ENCODE results near the gene ZNF487. TPM values are rescaled to one million over a fixed set of nuclear protein-coding genes. Genes with fewer than 3 reads are reported as not detected.
A peak's percentile ranks its signal among the peaks of the same experiment; 100 is the strongest.

Gene ZNF487
- total RNA-seq, 2 experiments from 2014 or later, result 3.5 to 6.5 TPM

DNA sequence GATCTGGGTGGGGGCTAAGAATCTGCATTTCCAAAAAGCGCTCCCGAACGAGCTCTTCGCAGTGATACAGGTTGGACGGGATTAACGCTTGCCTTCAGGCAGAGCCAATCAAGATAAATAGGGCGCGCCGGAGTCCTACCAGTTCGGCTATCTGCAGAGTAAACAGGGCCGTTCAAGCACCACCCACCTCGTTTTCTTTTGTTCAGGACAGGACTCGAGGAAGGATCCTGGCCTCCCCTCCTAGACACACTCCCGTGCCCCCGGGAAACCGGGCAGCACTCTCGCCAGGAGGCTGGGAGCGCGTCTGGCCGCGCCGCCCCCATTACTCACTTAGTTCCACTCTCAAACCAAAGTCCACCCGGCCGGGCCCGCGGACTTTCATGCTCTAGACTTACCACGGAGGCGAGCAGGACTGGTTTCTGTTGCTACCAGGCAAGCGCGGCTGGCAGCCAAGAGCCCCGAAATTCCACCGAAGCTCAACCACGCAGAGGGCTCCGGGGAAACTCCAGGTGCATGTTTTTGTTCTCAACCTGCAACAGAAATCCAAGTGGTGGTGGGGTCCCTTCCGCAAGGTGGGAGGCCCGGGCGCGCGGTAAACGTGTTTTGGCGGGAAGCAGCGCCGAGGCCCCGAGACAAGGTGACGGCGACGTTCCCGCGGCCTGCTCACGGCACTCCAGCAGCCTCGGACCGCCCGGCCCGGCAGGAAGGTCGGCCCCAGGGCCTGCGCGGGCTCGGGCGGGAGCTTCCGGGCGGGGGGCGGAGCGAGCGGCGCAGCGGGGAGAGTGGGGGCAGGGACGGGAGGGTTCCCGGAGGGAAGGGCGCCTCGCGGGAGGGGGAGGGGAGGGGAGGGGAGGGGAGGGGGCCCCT is 40.6 kb upstream of the ZNF487 start:
- Histone ChIP-seq H3K4me1 (ENCODE audit: insufficient read depth, low read length, poor library complexity, severe bottlenecking) (peaks cover 55% of the 10 kb centered on the region), H3K4me2 (ENCODE audit: low read length) (peak overlapping the region; percentile 96)

DNA sequence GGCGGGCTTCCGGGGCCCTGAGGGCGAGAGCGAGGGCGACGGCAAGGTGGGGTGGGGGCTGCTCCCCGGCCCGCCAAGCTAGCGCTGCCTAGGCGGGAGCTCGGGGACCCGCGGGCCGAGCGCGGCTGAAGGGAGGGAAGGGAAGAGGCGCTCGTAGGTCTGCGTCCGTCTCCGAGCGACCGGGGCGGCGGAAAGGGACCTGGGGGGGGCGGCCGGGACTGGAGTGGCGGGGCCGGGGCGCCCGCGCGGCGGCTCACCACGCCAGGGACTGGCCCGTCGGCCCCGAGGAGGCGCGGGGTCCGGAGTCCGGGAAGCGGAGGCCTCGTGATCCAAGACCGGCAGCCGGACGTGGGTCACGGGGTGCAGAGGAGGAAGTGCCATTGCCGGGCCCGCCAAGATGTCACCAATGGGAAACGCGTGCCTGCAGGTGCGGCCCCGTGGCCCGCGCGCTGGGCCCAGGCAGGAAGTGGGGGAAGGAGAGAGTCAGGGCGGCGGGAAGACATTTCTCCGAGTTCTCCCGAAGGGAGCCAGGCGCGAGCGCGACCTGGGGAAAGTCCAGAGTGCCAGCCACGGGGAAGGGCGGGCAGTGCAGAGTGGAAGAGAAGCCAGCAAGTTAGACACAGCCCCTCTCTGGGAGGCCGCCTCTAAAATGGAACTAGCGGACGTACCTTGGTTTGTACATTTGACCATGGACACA is 39.8 kb upstream of the ZNF487 start:
- Histone ChIP-seq H3K4me2 (ENCODE audit: low read length) (peak overlapping the region; percentile 91), H2AFZ (ENCODE audit: low read length) (no peak overlapping the region), H3K79me2 (ENCODE audit: insufficient read depth, low read depth, low read length) (peaks cover 98% of the 10 kb centered on the region), H3K4me1 (ENCODE audit: insufficient read depth, low read length, poor library complexity, severe bottlenecking) (peaks cover 63% of the 10 kb centered on the region), H3K9me3 (ENCODE audit: low read length) (no peaks in the 10 kb centered on the region), H3K36me3 (ENCODE audit: insufficient read depth, low read length) (peaks cover 90% of the 10 kb centered on the region), H3K9me2 (ENCODE audit: insufficient read depth, low read length) (no peaks in the 10 kb centered on the region), H3K4me3 (ENCODE audit: low read depth, low read length, poor library complexity, severe bottlenecking) (peak overlapping the region; percentile 92), H3K27ac (ENCODE audit: low read depth, low read length, poor library complexity, severe bottlenecking) (peak overlapping the region; percentile 82), H4K20me1 (ENCODE audit: insufficient read depth, low read length) (peaks cover 66% of the 10 kb centered on the region)
- ChIA-PET CTCF (ENCODE audit: unreplicated experiment) (no interaction called here), POLR2A (interaction anchor here (0.7 to 1.6 kb wide), 9 partner anchors 9 to 837 kb away, joined by 3 to 10 read pairs (median 5); no protein-coding TSS in a partner anchor)
- peak; percentile 94 for DNase-seq (ENCODE audit: low spot score)
- intact Hi-C loops (cut with micrococcal nuclease; ENCODE audit: unreplicated experiment), result loop anchor here (1.0 to 2.0 kb wide), 3 partner anchors 10 to 258 kb away; partner anchors contain the start of gene CSGALNACT2
- no peak for TF ChIP-seq CTCF (conservative IDR thresholded peaks at IDR 0.05; ENCODE audit: low read length)
- no peak for TF ChIP-seq EZH2phosphoT487 (IDR thresholded peaks at IDR 0.05; ENCODE audit: borderline replicate concordance, low read depth, low read length)
- BruUV-seq (replicated peaks), result no TSS peak

More for the DNA sequence above, 40.6 kb upstream of the ZNF487 start:
- H4K20me1 ChIP-seq (ENCODE audit: insufficient read depth, low read length), result peaks cover 58% of the 10 kb centered on the region
- peaks cover 98% of the 10 kb centered on the region for H3K79me2 ChIP-seq (ENCODE audit: insufficient read depth, low read depth, low read length)
- DNase-seq (ENCODE audit: low spot score), result peak; percentile 83
- peak overlapping the region; percentile 82 for H3K27ac ChIP-seq (ENCODE audit: low read depth, low read length, poor library complexity, severe bottlenecking)
- H3K36me3 ChIP-seq (ENCODE audit: insufficient read depth, low read length), result peaks cover 90% of the 10 kb centered on the region
- H3K9me3 ChIP-seq (ENCODE audit: low read length), result no peaks in the 10 kb centered on the region
- TF ChIP-seq CTCF (conservative IDR thresholded peaks at IDR 0.05; ENCODE audit: low read length) (no peak), EZH2phosphoT487 (IDR thresholded peaks at IDR 0.05; ENCODE audit: borderline replicate concordance, low read depth, low read length) (no peak)
- ChIA-PET CTCF (ENCODE audit: unreplicated experiment) (no interaction called here), POLR2A (interaction anchor here (0.6 to 2.3 kb wide), 10 partner anchors 10 to 836 kb away, joined by 3 to 10 read pairs (median 6); no protein-coding TSS in a partner anchor)
- no peak overlapping the region for H2AFZ ChIP-seq (ENCODE audit: low read length)
- H3K9me2 ChIP-seq (ENCODE audit: insufficient read depth, low read length), result no peaks in the 10 kb centered on the region
- peak overlapping the region; percentile 92 for H3K4me3 ChIP-seq (ENCODE audit: low read depth, low read length, poor library complexity, severe bottlenecking)
- intact Hi-C loops (cut with micrococcal nuclease; ENCODE audit: unreplicated experiment), result loop anchor here (2.0 kb wide), 1 partner anchor 257 kb away; the partner anchor contains the start of gene CSGALNACT2
- no TSS peak for BruUV-seq (replicated peaks)
